Erythroblast (primary cell): Measurements from ENCODE around the gene OR8J3.

Experiments
- GATA1 ChIP-seq: IDR thresholded peaks from 2 replicates; pipeline ENCODE4 v1.6.1; 2011; ENCODE audit warnings: low read depth, mild to moderate bottlenecking, control low read depth, low read length, moderate library complexity
- POLR2A ChIP-seq: IDR thresholded peaks from 2 replicates; pipeline ENCODE4 v1.6.1; 2011; ENCODE audit warnings: mild to moderate bottlenecking, low read length

DNA sequence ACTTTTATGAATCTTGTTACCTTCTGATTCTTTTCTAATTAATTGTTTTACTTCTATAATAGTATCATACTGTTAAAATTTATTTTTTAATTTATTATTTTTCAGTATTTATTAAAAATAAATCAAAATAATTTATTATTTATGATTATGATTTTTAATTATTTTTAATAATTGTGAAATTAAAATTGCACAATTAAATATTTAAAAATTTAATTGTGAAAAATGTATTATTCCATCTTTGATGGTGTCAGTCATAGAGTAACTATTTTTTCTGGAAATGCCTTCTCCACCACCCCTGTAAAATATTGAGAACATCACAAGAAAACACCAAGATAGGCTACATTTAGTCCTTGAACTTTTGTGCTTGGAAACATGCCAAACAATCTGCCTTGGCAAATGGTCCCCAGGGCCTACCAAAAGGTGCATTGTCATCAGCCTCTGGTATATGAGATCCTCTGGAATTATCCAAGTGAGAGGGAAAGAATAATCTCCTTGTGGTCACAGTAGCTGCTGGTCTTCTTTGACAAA lies 36.7 kb downstream of the OR8J3 start, which contains the start of gene OR8H2:
- TF ChIP-seq POLR2A (no peak), GATA1 (no peak)
